Neural progenitor cell (in vitro differentiated cells): ENCODE data around the gene GZMH. TPM values are rescaled to one million over a fixed set of nuclear protein-coding genes. Genes with fewer than 3 reads are reported as not detected.

Source experiments
- DNase-seq: peaks from one replicate; pipeline ENCODE4 v3.0.0-alpha.2; 2016; ENCODE audit warnings: low spot score
- H2AFZ ChIP-seq: fragments of 200-600 bp; sonication (generic); replicated peaks from 2 replicates; pipeline ENCODE4 v1.6.1; 2016; ENCODE audit warnings: antibody characterized with exemption
- H3F3A ChIP-seq: fragments of 200-600 bp; sonication (generic); 2 replicates; pipeline ENCODE4 v1.6.1; 2016; ENCODE audit warnings: antibody characterized with exemption, low read depth
- H3K27ac ChIP-seq: fragments of 200-600 bp; sonication (generic); 2 replicates; pipeline ENCODE4 v1.5.1; 2016; ENCODE audit warnings: mild to moderate bottlenecking
- H3K27me3 ChIP-seq: fragments of 200-600 bp; sonication (generic); 2 replicates; pipeline ENCODE4 v1.6.1; 2016; ENCODE audit warnings: mild to moderate bottlenecking, moderate library complexity
- H3K36me3 ChIP-seq: fragments of 200-600 bp; sonication (generic); 2 replicates; pipeline ENCODE4 v1.5.1; 2016
- H3K4me1 ChIP-seq: fragments of 200-600 bp; sonication (generic); 2 replicates; pipeline ENCODE4 v1.6.1; 2016; ENCODE audit warnings: mixed run types
- H3K4me2 ChIP-seq: fragments of 200-600 bp; sonication (generic); 2 replicates; pipeline ENCODE4 v1.6.1; 2016
- H3K4me3 ChIP-seq: fragments of 200-600 bp; sonication (generic); 2 replicates; pipeline ENCODE4 v1.5.1; 2016
- H3K79me2 ChIP-seq: fragments of 200-600 bp; sonication (generic); 2 replicates; pipeline ENCODE4 v1.6.1; 2016; ENCODE audit warnings: low read depth
- H3K9ac ChIP-seq: fragments of 200-600 bp; sonication (generic); 2 replicates; pipeline ENCODE4 v1.6.1; 2016
- H3K9me3 ChIP-seq: fragments of 200-600 bp; sonication (generic); 2 replicates; pipeline ENCODE4 v1.5.1; 2016; ENCODE audit warnings: low read depth
- H4K20me1 ChIP-seq: fragments of 200-600 bp; sonication (generic); 2 replicates; pipeline ENCODE4 v1.6.1; 2016; ENCODE audit warnings: low read depth
- H3K27ac Mint-ChIP-seq: 3 replicates; pipeline ENCODE4 v1.8.0; 2021; ENCODE audit warnings: mixed read lengths
- H3K27me3 Mint-ChIP-seq: 2 replicates; pipeline ENCODE4 v1.8.0; 2022; ENCODE audit warnings: low read depth, mild to moderate bottlenecking, inconsistent platforms, moderate library complexity, mixed read lengths; ENCODE audit not compliant: insufficient read depth
- H3K36me3 Mint-ChIP-seq: 3 replicates; pipeline ENCODE4 v1.8.0; 2021; ENCODE audit warnings: mixed read lengths
- H3K4me1 Mint-ChIP-seq: 3 replicates; pipeline ENCODE4 v1.8.0; 2021; ENCODE audit warnings: mixed read lengths
- H3K4me3 Mint-ChIP-seq: 3 replicates; pipeline ENCODE4 v1.8.0; 2021; ENCODE audit warnings: mild to moderate bottlenecking, moderate library complexity, mixed read lengths
- H3K9me3 Mint-ChIP-seq: 3 replicates; pipeline ENCODE4 v1.8.0; 2020; ENCODE audit warnings: mixed read lengths
- CTCF ChIP-seq: fragments of 200-600 bp; sonication (generic); IDR thresholded peaks from 2 replicates; pipeline ENCODE4 v1.5.1; 2017; ENCODE audit warnings: antibody characterized with exemption, mild to moderate bottlenecking
- EZH2 ChIP-seq: fragments of 200-600 bp; sonication (generic); IDR thresholded peaks from 2 replicates; pipeline ENCODE4 v1.6.1; 2017; ENCODE audit warnings: antibody characterized with exemption, mild to moderate bottlenecking, moderate library complexity
- EZH2phosphoT487 ChIP-seq: fragments of 200-600 bp; sonication (generic); IDR thresholded peaks from 2 replicates; pipeline ENCODE4 v1.6.1; 2017; ENCODE audit warnings: antibody characterized with exemption
- total RNA-seq: library from RNA; depleted of rRNA; stranded (reverse); fragments of >200 nt; gene quantifications from 2 replicates; pipeline ENCODE4 v1.2.3, GENCODE V29; 2015; ENCODE audit warnings: low replicate concordance

The GZMH gene
- total RNA-seq, 1 donor from 2014 or later, result not detected

- Histone ChIP-seq H3K9ac (no peak overlapping the region), H3K4me1 (no peaks in the 10 kb centered on the region), H4K20me1 (no peaks in the 10 kb centered on the region), H3K36me3 (no peaks in the 10 kb centered on the region), H2AFZ (no peak overlapping the region), H3K79me2 (no peaks in the 10 kb centered on the region), H3K27me3 (no peaks in the 10 kb centered on the region), H3K9me3 (peaks cover 3% of the 10 kb centered on the region), H3K27ac (no peak overlapping the region), H3F3A (no peaks in the 10 kb centered on the region), H3K4me3 (no peak overlapping the region), H3K4me2 (no peak overlapping the region)
- H3K27me3 Mint-ChIP-seq, result peaks cover 2% of the 10 kb centered on the region
- no peak overlapping the region for H3K27ac Mint-ChIP-seq
- no peaks in the 10 kb centered on the region for H3K4me1 Mint-ChIP-seq
- H3K4me3 Mint-ChIP-seq, result no peak overlapping the region
- no peak for DNase-seq
- no peak for TF ChIP-seq EZH2phosphoT487
- TF ChIP-seq CTCF, result no peak
- TF ChIP-seq EZH2, result no peak
- H3K9me3 Mint-ChIP-seq, result peaks cover 2% of the 10 kb centered on the region
- no peaks in the 10 kb centered on the region for H3K36me3 Mint-ChIP-seq
Measured at GRCh38 chr14:24632336-24632735, 22.9 kb upstream of the GZMH start.

- H3K4me2 ChIP-seq, result no peak overlapping the region
- no peak for TF ChIP-seq EZH2phosphoT487
- TF ChIP-seq EZH2, result no peak
- TF ChIP-seq CTCF, result no peak
- H3K4me3 Mint-ChIP-seq, result no peak overlapping the region
- peaks cover 2% of the 10 kb centered on the region for H3K27me3 Mint-ChIP-seq
- H3K9me3 ChIP-seq, result peaks cover 3% of the 10 kb centered on the region
- no peaks in the 10 kb centered on the region for H3K36me3 ChIP-seq
- no peaks in the 10 kb centered on the region for H3K4me1 Mint-ChIP-seq
- no peak for DNase-seq
- H3K4me1 ChIP-seq, result no peaks in the 10 kb centered on the region
- no peaks in the 10 kb centered on the region for H3F3A ChIP-seq
- no peak overlapping the region for H3K4me3 ChIP-seq
- H4K20me1 ChIP-seq, result no peaks in the 10 kb centered on the region
- peaks cover 2% of the 10 kb centered on the region for H3K9me3 Mint-ChIP-seq
- no peak overlapping the region for H3K27ac ChIP-seq
- no peaks in the 10 kb centered on the region for H3K36me3 Mint-ChIP-seq
- no peak overlapping the region for H3K27ac Mint-ChIP-seq
- H3K79me2 ChIP-seq, result no peaks in the 10 kb centered on the region
- H2AFZ ChIP-seq, result no peak overlapping the region
- no peaks in the 10 kb centered on the region for H3K27me3 ChIP-seq
- H3K9ac ChIP-seq, result no peak overlapping the region
Measured at GRCh38 chr14:24631749-24632335, 22.4 kb upstream of the GZMH start.

- no peak for DNase-seq
- no peaks in the 10 kb centered on the region for H3F3A ChIP-seq
- H3K4me3 ChIP-seq, result no peak overlapping the region
- no peaks in the 10 kb centered on the region for H4K20me1 ChIP-seq
- H3K9me3 Mint-ChIP-seq, result no peaks in the 10 kb centered on the region
- H3K4me1 ChIP-seq, result no peaks in the 10 kb centered on the region
- H2AFZ ChIP-seq, result no peak overlapping the region
- no peak overlapping the region for H3K27ac Mint-ChIP-seq
- no peaks in the 10 kb centered on the region for H3K4me1 Mint-ChIP-seq
- H3K9ac ChIP-seq, result no peak overlapping the region
- peaks cover 2% of the 10 kb centered on the region for H3K9me3 ChIP-seq
- no peak overlapping the region for H3K27ac ChIP-seq
- H3K4me2 ChIP-seq, result no peak overlapping the region
- H3K27me3 Mint-ChIP-seq, result peaks cover 2% of the 10 kb centered on the region
- no peaks in the 10 kb centered on the region for H3K36me3 ChIP-seq
- no peaks in the 10 kb centered on the region for H3K79me2 ChIP-seq
- TF ChIP-seq EZH2, result no peak
- TF ChIP-seq EZH2phosphoT487, result no peak
- no peak for TF ChIP-seq CTCF
- H3K27me3 ChIP-seq, result no peaks in the 10 kb centered on the region
- no peaks in the 10 kb centered on the region for H3K36me3 Mint-ChIP-seq
- H3K4me3 Mint-ChIP-seq, result no peak overlapping the region
Measured at GRCh38 chr14:24630872-24631477, 21.5 kb upstream of the GZMH start.
